ENCODE measurements around the gene BTG2. TPM values are rescaled to one million over a fixed set of nuclear protein-coding genes. Genes with fewer than 3 reads are reported as not detected.
A peak's percentile ranks its signal among the peaks of the same experiment; 100 is the strongest.

Gene BTG2
- polyA plus RNA-seq, 3 donors = 91.8 to 119 (median 100) TPM

DNA sequence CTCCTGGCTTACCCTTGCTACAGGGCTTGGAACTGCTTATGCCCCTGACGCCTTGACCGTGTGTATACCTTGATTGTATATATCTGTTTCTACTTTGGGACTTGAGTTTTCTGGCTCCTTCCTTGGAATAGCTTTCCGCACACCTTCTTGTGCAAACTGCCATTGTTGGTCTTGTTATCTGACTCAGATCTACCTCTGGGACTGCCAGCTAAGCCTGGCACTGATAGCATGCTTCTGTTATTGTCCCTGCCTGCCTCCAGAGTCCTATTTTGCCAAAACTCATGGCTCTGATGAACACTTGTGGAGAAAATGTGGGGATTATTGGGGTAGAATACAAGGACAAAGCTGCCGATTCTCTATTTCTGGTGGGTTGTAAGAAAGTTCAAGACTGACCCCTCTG, 30.2 kb downstream of the BTG2 start:
- no peak for DNase-seq

DNA sequence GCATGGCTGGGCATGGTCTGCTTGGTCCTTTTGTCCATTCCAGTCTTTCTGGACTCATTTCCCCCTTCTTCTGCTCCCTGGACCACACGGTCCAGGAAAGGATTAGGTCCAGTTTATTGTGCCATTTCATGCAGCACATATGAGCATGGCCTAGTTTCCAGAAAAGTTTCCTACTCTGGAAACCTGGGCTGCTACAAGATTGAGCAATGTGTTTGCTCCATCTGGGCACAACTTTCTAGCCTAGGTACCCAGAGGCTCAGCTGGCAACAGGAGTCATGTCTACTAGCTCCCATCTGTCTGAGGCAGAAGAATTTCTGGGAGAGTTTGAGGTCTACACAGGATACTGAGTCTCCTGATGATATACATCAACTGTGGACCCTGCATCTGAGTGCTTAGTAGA, 30.8 kb downstream of the BTG2 start:
- DNase-seq = no peak

DNA sequence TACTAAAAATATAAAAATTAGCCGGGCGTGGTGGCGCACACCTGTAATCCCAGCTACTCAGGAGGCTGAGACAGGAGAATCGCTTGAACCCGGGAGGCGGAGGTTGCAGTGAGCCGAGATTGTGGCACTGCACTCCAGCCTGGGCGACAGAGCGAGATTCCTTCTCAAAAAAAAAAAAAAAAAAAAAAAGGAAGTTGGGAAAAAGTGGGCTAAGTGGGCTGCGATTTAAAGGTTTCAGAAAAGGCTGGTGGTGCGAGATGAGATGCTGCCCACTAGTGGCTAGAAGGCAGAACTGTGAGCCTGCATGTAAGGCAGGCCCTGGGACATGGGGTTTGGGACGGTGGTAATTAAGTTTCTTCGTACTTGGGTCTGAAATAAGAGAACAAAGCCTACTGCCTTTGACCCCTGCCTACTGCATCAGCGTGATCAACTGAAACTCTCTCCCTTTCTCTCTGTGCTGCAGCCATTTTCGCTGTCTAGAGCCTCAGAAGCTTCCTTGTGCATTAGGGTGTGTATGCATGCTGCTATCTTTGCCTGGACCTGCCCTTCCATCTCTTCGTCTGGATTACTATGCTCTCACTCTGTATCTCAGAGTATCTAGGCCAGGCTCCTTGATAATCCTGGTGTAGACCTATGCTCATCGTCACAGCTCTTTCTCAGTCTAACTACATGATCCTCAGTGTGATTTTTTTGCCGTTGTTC, 33.2 kb downstream of the BTG2 start:
- no peak for DNase-seq

DNA sequence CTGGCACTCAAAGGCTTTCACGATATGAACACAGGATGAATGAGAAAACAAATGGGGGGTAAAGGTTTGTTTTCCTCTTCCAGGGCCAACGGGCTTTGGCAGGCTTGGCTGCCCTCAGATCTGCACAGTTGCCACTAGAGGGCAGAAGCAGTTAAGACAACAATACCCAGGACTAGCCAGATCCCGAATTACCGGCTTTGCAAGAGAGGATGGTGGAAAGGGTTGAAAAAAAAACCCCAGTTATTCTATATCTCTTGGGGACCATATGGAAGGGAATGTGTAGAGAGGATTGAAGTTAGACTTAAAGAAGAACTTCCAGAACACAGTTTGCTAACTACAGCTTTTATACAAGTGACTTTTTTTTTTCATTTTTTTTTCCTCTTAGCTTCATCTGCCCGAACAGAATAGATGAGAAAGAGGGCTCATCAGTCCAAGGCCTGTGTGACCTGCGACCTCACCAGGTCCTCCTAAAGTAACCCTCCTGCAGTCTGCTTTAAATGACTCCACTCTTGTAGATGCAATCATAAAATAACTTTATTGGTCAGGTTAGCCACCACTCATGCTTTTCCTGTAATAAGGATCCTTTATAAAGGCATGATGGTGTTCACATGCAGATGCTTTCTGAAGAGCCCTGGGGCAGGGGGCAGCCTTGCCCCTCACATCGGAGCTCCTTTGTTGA, 34.9 kb downstream of the BTG2 start:
- peak; percentile 90 for DNase-seq

DNA sequence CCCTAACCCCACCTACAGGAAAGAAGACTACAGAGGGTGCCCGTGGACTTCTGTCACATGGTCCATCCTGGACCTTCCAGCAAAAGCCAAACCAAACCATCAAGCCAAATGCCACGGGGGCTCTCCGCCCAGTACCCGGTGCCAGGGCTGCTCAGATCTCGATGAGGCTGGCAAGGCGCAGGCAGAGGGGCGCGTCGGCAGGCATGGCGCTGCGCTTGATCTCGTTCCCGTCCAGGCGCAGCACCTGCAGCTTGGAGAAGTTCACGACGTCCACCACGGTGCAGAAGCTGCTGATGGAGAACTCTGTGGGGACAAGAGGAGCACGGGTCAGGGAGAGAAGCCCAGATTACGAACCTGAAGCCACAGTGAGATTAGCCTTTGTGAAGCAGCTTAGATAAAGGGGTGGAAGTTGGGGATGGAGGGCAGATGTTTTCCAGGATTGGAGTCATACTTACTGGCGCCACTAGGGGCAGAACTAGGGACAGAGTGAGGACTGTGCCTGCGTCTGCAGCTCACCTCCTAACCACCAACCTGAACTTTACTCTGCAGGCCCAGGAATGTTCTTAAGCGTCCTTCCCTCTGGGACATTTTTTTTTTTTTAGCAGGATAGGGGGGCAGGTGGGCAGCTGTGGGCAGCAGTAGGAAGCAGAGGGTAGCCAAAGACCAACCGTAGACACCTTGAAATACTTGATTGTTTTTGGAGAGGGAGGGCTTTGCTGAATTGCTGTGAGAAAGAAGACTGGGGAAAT, 37.0 kb downstream of the BTG2 start:
- peak; percentile 57 for DNase-seq

DNA sequence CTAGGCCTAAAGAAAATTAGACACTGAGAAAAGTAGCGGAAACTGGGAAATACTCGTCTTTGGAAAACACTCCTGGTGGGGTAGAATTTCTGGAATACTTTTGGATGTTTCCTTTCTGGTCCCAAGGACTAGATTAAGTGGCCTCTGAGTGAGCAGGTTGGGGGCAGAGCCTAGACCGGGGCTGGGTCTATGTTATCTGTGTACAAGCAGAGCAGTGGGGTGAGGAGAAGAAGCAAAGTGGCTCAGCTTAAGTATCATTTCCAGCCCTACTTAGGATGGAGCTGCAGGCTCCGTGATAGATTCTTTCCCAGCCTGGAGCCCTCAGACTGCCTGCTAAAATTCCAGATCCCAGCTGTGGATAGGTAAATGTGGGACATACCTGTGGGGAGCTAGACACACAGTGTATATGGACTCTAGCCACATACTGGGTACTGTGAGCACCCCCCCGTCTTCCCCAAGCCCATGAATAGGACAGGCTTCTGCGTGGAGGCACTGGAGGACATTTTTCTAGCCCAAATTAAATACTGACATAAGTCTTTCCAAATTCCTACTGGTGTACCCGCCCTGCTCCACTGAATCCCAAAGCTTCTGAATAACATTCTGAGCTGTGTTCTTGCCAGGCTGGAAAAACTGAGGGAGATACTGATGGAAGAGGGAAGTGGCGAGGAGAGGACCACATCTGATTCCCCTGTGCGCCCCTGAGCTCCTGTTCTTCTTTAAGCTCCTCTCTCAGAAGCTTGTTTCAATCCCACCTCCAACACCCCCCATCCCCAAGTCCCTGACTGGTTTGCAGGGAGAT, 38.8 kb downstream of the BTG2 start:
- no peak for DNase-seq

DNA sequence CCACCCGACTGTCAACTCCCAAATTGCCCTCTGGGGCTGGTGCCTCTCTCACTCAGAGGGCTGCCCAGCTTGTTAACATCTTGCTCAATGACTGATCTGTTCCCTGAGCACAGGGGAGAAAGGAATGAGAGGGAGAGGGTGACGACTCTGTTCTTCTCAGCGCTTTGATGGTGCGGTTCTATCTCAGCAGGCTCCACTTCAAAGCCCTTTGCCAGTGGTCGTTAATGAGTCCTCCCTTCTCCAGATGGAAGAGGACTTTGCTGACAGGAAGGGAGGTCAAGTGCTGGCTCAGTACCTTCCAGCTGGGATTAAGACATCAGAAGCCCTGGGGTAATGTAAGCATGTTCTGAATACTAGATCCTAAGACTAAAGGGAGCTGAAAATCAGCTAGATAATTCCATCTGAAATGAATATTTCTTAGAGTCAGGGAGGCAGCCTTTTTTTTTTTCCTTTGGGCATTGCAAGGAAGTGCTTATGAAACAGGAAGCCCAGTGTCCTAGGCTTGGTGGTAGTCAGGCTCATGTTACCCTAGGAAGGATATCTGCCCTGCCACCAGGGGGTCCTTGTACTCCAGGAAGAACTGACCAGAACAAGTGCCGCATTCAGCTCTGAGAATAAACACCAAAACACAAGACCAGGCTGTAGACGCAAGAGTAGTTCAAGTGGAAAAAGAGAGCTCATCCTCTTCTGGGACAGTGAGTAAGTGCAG, 40.9 kb downstream of the BTG2 start:
- DNase-seq = no peak

DNA sequence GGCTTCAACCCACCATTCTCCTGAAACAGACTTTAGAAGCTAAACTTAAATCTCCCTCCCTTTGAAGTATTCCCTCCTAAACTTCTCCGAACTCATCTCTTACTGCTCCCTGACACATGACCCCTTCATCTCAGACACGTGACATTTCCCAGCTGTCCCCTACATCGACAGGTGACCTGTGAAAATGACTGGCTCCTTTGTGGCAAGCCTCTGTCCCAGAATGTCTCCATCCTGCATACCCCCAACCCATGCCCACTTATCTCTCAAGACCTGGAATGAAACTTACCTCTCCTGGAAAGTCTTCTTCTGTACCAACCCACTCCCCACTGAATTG, 41.4 kb downstream of the BTG2 start:
- DNase-seq = no peak

DNA sequence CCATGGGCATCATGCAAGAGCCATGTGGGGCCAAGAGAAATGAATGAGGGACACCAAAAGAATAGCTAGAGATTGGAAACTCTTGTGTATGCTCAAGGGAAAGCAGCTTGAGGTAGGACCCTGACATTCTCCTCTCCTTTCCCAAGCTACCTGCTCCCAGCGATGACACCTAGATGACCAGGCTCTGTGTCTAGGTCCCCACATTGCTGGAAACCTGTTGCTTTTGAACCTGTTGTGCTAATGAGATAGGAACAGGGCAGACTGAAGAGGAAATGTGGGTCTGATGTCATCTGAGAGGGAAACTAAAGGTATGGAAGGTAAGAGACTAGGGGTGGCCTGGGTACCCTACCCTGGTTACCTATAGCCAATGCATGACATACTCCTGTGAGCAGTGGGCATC, 43.8 kb downstream of the BTG2 start:
- DNase-seq = no peak

DNA sequence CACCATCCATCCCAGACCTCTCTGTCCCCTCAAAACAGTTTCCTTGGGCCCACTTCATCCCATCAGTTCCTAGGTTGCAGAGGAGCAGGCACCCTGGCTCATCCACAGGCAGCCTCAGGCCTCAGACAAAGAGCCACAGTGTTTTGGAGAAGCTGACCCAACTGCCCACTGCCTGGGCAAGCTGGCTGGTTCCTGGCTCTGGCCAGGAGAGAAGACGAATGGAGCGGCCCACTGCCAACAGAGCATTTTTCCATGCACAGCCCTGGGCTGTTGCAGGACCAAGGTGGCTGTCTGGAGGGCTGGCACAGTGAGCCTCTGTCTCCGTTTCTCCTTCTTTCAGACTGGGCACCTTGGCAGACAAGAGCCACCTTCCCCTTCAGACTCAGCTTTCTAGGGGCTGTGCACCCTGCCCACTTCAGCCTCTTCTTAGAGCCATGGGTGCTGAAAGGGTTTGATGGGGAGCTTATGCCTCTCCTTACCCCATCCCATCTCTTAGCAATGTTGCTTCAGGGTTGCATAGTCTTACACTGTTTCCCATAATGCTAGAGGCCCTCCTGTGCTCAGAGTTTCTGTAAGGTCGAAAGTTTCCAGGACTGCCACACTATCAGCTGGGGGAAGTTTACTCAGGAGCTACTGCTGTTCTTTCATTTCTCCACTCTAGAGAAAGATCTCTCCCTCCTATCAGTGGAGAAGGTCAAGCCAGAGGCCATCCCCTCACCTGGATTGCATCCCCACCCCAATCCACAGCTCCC, 44.6 kb downstream of the BTG2 start:
- DNase-seq = no peak

DNA sequence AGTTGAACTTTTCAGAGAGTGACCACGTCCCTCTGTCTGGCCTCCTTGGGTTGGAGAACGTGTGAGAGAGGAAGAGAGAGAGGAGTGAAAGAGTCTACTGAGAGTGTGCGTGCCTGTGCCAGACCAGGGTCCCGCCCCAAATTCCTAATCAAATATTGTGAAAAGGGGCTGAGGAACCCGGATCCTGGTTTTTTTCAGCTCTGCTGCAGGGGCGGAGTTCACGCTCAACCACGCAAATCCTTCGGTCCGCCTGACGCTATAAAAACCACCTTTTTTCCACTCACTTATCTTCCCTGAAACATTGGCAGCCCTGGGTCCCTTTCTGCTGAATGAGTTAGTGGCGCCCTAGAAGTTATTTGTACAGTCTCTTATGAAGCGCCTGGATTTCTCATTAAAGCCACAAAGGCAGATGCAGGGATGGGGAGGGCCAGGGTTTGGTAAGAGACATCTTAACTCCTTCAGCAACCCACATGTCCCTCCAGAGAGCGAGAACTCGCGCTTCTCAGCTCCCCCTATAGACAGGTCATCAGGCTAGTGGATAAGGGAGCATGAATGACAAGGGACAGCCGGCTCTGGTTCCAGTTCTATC, 45.8 kb downstream of the BTG2 start, which contains the start of gene FMOD:
Gene FMOD, minus strand, starts transcription at position 86 of the 589 bp plus-strand sequence. CDS start 2,852 bp downstream, outside the sequence.
- peak; percentile 76 for DNase-seq

DNA sequence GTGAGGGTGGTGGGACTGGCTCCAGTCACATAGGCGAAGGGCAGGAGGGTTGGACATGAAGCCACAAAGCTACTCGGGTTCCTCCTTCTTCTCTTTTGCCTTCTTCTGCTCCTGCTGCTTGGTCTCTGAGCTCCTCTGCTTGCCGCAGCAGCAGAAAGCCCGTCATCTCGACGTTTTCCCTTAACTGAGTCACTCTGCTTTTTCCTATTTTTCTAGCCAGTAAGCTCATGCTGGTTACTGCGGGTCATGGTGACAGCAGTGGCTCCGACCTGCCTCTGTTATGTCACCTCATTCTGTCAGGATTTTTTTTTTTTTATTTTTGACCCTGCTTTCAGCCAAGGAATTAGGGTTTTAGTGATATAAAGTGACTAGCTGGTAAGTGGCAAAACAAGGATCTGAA, 48.2 kb downstream of the BTG2 start:
- DNase-seq = no peak

DNA sequence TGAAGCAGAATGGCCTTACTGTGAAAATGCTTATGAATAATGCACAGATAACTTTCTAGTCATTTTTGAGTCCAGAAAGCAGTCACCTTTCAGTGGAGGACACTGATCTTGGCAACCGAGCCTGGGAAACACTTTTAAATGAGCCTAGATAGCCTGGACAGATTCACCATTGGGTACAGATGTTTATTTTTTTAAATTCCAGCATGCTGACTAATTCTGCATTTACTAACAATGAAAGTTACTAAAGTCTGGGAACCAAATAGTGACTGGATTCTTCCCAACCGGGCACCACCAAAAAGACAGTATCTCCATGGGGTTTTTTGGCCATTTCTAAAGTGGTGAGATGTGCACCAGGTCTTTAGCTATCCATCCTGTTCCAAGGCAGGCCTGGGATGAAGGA, 48.9 kb downstream of the BTG2 start:
- no peak for DNase-seq

DNA sequence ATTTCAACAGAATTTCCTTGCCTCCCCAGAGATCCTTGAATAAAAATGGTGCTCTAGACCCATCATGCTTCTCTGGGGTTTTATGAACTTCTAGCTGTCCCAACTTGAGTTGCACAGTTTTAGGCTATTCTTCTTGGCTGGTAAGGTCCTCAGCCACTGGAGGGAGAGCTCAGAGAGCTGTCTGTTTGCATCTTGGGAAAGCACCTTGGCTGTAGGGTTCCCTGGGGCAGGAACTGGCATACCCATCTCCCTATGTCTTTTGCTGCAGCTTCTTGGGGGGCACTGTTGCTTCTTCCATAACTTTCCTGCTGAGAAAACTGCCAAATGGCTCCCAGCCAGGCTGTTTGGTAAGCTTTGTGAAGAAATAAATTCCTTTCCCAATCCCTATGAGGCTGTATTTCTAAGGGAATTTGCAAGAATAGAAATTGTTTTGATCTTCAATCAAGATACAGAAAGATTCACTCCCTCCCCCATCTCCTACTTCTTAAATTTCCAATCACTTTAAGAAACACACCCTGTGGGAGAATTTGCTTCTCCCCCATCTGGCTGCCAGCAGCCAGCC, 53.8 kb downstream of the BTG2 start:
- DNase-seq = no peak

Other genes starting within 250 kb of the BTG2 start
- under 1 TPM; 0.15 to 0.34 (median 0.18) TPM for gene MYOG, start 219.5 kb upstream of the BTG2 start, polyA plus RNA-seq (ENCODE audit: insufficient read length in 3 of 3)
- gene ADORA1, start 177.8 kb upstream of the BTG2 start, polyA plus RNA-seq (ENCODE audit: insufficient read length in 3 of 3) = 1 to 10 TPM; 5.5 to 8.0 (median 6.2) TPM
- gene MYBPH, start 129.7 kb upstream of the BTG2 start, polyA plus RNA-seq (ENCODE audit: insufficient read length in 3 of 3) = under 1 TPM; 0.40 to 0.57 (median 0.50) TPM
- gene CHI3L1, start 118.8 kb upstream of the BTG2 start, polyA plus RNA-seq (ENCODE audit: insufficient read length in 3 of 3) = 10 to 100 TPM in 2 of 3 donors, 1 to 10 TPM in 1; 9.7 to 16.6 (median 13.6) TPM
- under 1 TPM; 0.12 to 0.23 (median 0.17) TPM for gene CHIT1, start 75.8 kb upstream of the BTG2 start, polyA plus RNA-seq (ENCODE audit: insufficient read length in 3 of 3)
- gene FMOD, start 45.6 kb downstream of the BTG2 start, polyA plus RNA-seq (ENCODE audit: insufficient read length in 3 of 3) = 10 to 100 TPM; 30.8 to 48.2 (median 36.7) TPM
- 1 to 10 TPM; 2.8 to 3.9 (median 3.4) TPM for gene PRELP, start 170.3 kb downstream of the BTG2 start, polyA plus RNA-seq (ENCODE audit: insufficient read length in 3 of 3)
- not detected for gene OPTC, start 188.6 kb downstream of the BTG2 start, polyA plus RNA-seq (ENCODE audit: insufficient read length in 3 of 3)

Data from renal pelvis (tissue), 4 donors.